GM12878 (cell line): ENCODE results near the gene LRRC75A.

Experiments used
- BMI1 ChIP-seq: fragments of 450-650 bp; IDR thresholded peaks from 2 replicates; pipeline ENCODE4 v1.6.1; 2016; ENCODE audit warnings: mild to moderate bottlenecking, moderate library complexity, borderline replicate concordance
- CREB1 ChIP-seq: IDR thresholded peaks from 2 replicates; pipeline ENCODE4 v1.6.1; 2012; ENCODE audit warnings: low read depth, mild to moderate bottlenecking, inconsistent platforms
- CTCF ChIP-seq, 3 experiments: IDR thresholded peaks in 2 of 3; conservative IDR thresholded peaks in 1 of 3; 2 replicates each; pipeline ENCODE4 v1.5.1; 2011; ENCODE audit warnings: low read depth in 3 of 3, low read length in 3 of 3, mild to moderate bottlenecking in 3 of 3, control low read depth in 2 of 3, moderate library complexity in 2 of 3, inconsistent platforms in 1 of 3, mixed read lengths in 1 of 3; ENCODE audit not compliant: control insufficient read depth in 2 of 3, insufficient read depth in 1 of 3; ENCODE audit errors: extremely low read depth in 1 of 3
- EP300 ChIP-seq, 2 experiments: fragments of 150-350 bp in 1 of 2; IDR thresholded peaks; 2 replicates each; pipeline ENCODE4 v1.6.1; 2011 to 2012; ENCODE audit warnings: low read depth in 2 of 2, low read length in 2 of 2, borderline replicate concordance in 1 of 2, improper control_type of control experiment in 1 of 2, inconsistent platforms in 1 of 2; ENCODE audit not compliant: control insufficient read depth in 1 of 2
- MYC ChIP-seq: IDR thresholded peaks from 2 replicates; pipeline ENCODE4 v1.6.1; 2011; ENCODE audit warnings: mild to moderate bottlenecking, low read length, moderate library complexity, inconsistent platforms; ENCODE audit not compliant: insufficient read depth, insufficient replicate concordance, insufficient read length, severe bottlenecking
- SPI1 ChIP-seq: IDR thresholded peaks from 2 replicates; pipeline ENCODE4 v1.6.1; 2011; ENCODE audit warnings: low read depth, mild to moderate bottlenecking, low read length, moderate library complexity, borderline replicate concordance; ENCODE audit not compliant: insufficient read depth
- YY1 ChIP-seq: IDR thresholded peaks from 2 replicates; pipeline ENCODE4 v1.6.1; 2011; ENCODE audit warnings: low read depth, mild to moderate bottlenecking, low read length

GRCh38 chr17:16456742-16457316, 35.2 kb downstream of the LRRC75A start:
- TF ChIP-seq CREB1 (no peak), BMI1 (no peak), MYC (no peak), SPI1 (no peak), YY1 (no peak), EP300 (IDR thresholded peaks at IDR 0.05; ENCODE audit: borderline replicate concordance in 1 of 2, control insufficient read depth in 1 of 2, low read depth in 2 of 2, low read length in 2 of 2) (no peak), CTCF (IDR thresholded peaks at IDR 0.05 in 2 of 3, conservative IDR thresholded peaks at IDR 0.05 in 1 of 3; ENCODE audit: control insufficient read depth in 2 of 3, extremely low read depth in 1 of 3, insufficient read depth in 1 of 3, low read depth in 3 of 3, low read length in 3 of 3) (no peak)
